HG03066 (cell line): ENCODE data around the gene IRAG1.

Experiments
- ATAC-seq: cut with Tn5 transposase; IDR thresholded peaks from one replicate; pipeline ENCODE4 v1.9.1; 2021; ENCODE audit warnings: low read depth; ENCODE audit not compliant: unreplicated experiment

Gene IRAG1

GRCh38 chr11:10669258-10670033 is 24.1 kb downstream of the IRAG1 start:
- no peak for ATAC-seq

GRCh38 chr11:10667521-10667885 is 26.1 kb downstream of the IRAG1 start:
- ATAC-seq, result no peak

GRCh38 chr11:10666556-10667520 is 26.7 kb downstream of the IRAG1 start:
- no peak for ATAC-seq

GRCh38 chr11:10664496-10664895 is 29.1 kb downstream of the IRAG1 start:
- no peak for ATAC-seq

- ATAC-seq, result no peak
These were observed 29.6 kb downstream of the IRAG1 start for GRCh38 chr11:10663990-10664389.

- ATAC-seq, result no peak
These were observed 30.2 kb downstream of the IRAG1 start for GRCh38 chr11:10663365-10663764.

GRCh38 chr11:10660323-10660722 is 33.2 kb downstream of the IRAG1 start:
- no peak for ATAC-seq

GRCh38 chr11:10659339-10660216 is 34.0 kb downstream of the IRAG1 start:
- ATAC-seq, result no peak

- no peak for ATAC-seq
These were observed 34.8 kb downstream of the IRAG1 start for GRCh38 chr11:10658621-10659338.

- peak; percentile 52 for ATAC-seq
These were observed 36.0 kb downstream of the IRAG1 start for GRCh38 chr11:10657308-10658271.

- ATAC-seq, result no peak
These were observed 37.5 kb downstream of the IRAG1 start for GRCh38 chr11:10655943-10656576.

GRCh38 chr11:10655227-10655626 is 38.3 kb downstream of the IRAG1 start:
- no peak for ATAC-seq

GRCh38 chr11:10654811-10655150 is 38.8 kb downstream of the IRAG1 start:
- no peak for ATAC-seq

- ATAC-seq, result no peak
These were observed 39.4 kb downstream of the IRAG1 start for GRCh38 chr11:10653946-10654810.

GRCh38 chr11:10653261-10653660 is 40.3 kb downstream of the IRAG1 start:
- no peak for ATAC-seq

- ATAC-seq, result no peak
These were observed 41.7 kb downstream of the IRAG1 start for GRCh38 chr11:10651656-10652361.

GRCh38 chr11:10650630-10651029 is 42.9 kb downstream of the IRAG1 start:
- ATAC-seq, result no peak
